D341Med (cell line): Measurements from ENCODE around the gene OPALIN.
"Not testable (repeated sequence)": the region's sequence is repeated elsewhere in the genome, so short reads cannot be mapped to it uniquely, and the experiment has no call there.

ENCODE experiments used
- DNase-seq: peaks from one replicate; pipeline ENCODE4 v3.0.0; 2012; ENCODE audit warnings: low spot score

OPALIN gene

DNA sequence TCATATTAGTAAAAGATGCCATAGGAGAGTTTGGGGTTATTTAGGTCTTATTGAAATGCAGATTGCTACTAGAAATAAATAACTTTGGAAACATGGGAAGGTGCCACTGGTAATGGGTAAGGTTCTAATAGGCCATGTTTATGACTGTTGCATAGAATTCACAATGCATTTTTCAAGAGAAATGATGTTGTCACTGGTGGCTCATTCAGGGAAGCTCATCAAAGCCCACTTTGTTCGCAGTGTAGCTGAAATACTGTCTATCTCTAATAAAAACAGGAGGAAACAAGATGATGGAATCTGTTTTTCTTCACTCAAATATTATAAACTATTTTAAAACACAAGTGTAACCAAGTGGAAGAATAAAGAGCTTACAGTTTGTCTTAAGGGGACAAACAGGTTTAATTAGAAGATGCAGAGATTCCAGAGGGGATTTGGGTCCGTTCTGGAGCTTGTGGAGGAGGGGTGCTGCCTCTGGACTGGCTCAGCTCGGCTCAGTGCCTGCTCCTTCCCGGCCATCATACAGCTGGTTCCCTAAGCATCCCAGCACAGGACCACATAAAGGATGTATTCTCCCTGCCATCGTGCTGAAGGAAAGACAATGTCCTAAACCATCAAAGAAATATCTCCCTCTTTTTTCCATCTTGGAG is 20.4 kb downstream of the OPALIN start:
- no peak for DNase-seq

- DNase-seq: no peak
Observed at GRCh38 chr10:96337106-96337505, 21.7 kb downstream of the OPALIN start.

- DNase-seq: peak; percentile 48
Observed at GRCh38 chr10:96334616-96335526, 23.9 kb downstream of the OPALIN start.

GRCh38 chr10:96333101-96333500 is 25.7 kb downstream of the OPALIN start:
- DNase-seq: no peak

GRCh38 chr10:96327462-96327861 is 31.3 kb downstream of the OPALIN start:
- no peak for DNase-seq

- no peak for DNase-seq
Observed at GRCh38 chr10:96325719-96326373, 33.0 kb downstream of the OPALIN start.

DNA sequence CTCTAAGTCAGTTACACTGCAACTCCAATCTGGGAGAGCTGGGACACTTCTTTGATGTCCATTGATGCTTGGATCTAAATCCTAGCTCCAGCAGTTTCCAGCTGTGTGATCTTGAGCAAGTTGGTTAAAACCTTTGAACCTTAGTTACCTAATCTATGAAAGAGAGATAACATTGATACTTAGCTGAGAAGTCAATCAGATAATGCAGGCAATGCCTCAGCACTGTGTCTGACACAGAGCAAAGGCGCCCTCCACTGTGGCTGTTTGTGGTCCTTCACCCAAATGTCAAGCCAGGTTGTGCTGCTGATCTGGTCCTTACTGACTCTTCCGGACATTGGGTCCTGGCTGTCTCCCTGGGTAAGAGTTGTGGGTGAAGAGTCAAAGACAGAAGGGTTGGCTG is 34.4 kb downstream of the OPALIN start:
- no peak for DNase-seq

DNA sequence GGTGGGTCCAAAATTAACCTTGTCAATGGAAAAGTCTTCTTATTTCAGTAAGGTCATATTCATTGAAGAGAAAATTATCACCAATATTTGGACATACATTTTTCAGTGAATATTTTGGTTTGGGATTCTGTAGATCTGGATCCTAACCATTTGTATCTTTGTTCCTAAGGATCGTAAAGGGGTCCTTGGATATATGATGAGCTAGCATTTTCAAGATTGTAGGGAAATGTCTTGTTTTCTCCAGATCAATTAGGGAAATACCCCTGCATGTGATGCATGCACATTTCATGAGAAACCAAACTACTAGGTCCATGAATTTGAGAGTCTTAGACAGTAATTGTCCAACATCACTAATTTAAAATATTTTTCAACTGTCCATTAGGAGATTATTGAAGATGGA is 36.5 kb downstream of the OPALIN start:
- no peak for DNase-seq

DNA sequence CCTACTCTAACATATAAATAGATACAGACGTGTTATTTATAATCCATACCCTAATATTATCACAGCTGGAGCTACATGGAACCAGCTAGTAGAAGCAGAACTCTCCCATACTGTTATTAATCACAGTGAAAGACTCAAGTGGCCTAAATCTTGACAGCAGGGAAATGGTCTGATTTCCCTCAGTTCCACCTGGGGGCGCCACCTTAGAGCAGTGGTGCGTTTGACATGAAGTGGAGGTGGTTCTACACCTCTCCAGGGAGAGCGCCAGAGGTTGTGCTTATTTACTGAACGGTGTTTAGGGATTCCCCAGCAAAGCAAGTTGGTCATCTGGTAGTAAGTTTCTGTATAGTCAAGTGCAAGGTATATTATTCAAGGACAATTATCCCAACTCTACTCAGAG is 37.0 kb downstream of the OPALIN start:
- DNase-seq: no peak

- no peak for DNase-seq
Observed at GRCh38 chr10:96319754-96320474, 38.9 kb downstream of the OPALIN start.

DNA sequence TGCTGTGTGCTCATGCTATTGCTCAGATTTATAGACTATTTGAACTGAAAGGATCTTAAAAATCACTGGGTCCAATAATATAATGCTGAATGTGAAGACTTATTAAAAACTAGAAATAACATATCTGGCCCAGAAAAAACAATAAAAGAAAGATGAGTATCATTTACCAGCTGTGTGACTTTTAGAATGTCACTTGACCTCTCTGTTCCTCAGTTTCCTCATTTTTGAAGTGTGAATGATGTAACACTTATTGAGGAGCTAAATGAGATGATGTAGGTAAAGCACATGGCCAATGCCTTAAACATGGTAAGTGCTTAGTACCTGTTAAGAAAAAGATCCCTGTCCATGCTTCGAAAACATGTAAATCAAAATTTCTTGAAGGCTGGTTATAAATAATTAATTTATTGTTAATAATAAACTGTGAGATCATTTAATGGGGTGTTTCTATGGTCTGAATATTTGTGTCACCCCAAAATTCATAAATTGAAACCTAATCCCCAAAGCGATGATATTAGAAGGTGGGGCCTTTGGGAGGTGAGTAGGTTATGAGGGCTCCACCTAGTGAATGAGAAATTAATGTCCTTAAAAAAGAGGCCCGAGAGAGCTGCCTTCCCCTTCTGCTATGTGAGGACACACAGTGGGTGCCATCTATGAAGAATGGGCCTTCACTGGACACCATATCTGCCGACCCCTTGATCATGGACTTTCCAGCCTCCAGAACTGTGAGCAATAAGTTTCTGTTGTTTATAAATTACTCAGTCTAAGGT is 41.6 kb downstream of the OPALIN start:
- no peak for DNase-seq

GRCh38 chr10:96313344-96313743 is 45.5 kb downstream of the OPALIN start:
- DNase-seq: no peak

- no peak for DNase-seq
Observed at GRCh38 chr10:96311180-96311715, 47.6 kb downstream of the OPALIN start.

DNA sequence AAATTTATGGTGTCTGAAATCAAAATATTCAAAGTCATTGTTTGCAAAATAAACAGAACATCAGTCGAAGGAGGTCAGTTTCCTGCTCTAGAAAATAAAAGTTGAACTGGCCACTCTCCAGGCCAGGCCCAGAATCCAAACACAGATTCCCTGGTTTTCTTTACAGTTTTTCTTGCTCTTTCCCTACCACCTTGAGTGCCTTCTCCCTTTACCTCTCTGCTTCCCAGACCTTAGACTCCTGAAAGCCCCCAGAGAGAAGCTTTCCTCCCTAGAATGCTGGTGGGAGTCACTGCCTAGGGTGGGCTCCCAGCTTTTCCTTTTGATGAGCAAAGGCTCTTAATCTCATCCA is 48.5 kb downstream of the OPALIN start:
- DNase-seq: no peak

DNA sequence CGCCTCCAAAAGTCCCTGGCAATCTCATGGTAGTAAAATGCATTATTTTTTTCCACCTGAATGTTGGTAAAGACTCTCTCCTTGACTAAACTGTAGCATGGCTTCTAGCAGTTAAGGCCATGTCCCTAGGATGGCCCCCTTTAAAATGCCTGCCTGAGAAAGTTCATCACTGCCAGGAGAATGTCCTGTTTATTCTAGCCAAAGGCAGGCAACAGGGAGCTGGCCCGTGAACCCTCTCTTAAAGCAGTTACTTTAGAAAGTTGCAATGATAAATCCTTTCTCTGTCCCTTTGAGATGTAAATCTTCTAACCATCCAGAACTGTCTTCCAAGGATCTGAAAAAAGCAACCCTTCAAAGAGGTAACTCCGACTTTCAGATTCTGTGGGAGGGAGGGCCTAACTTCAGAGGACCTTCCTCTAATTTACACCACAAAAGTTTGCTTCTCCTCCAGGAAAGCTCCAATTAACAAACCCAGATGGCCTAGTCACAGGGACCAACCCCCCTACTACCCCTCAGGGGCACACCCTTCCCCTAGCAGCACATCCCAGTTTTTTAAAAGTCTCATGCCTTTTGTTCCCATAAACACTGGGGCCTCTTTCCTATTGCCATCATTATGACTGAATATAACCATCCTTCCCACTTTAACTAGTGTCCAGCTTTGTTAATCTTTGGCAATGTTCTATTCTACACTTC is 49.0 kb downstream of the OPALIN start:
- no peak for DNase-seq

GRCh38 chr10:96308854-96309253 is 49.9 kb downstream of the OPALIN start:
- DNase-seq: not testable (repeated sequence)

DNA sequence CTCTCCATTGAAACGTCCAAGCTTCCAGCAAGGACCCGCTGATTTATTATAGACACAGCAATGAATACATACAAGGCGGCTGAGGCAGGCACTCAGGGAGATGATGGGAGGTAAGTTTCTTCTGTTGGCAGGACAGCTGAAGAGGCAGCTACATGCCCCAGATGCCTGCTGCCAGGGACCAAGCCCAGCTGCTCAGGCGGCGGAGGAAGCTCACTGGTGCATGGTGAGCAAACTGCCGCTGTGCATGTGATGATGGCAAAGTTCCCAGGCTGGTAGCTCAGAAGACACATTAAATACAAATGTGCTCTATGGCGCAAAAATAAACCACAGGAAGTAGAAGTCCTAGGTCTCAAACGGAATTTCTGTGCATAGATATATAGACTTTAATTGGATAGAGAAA is 52.3 kb downstream of the OPALIN start:
- DNase-seq: peak; percentile 15

- DNase-seq: no peak
Observed at GRCh38 chr10:96305019-96305418, 53.8 kb downstream of the OPALIN start.

DNA sequence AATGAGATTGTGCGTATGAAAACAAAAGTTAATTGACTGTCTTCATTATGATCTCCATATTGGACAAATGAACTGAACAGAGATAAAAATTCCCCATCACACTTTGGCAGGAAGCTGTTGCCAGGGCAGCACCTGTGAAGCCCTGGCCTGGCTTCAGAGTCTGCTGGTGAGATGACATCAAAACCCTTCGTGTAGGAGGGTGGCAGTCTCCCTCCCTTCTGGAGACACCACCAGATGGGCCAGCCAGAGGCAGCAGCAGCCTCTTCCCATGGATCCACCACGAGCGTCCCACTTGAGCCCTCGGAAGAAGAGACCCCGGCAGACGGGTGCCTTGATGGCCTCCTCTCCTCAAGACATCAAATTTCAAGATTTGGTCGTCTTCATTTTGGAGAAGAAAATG is 54.6 kb downstream of the OPALIN start, which contains the start of gene DNTT:
TSS of gene DNTT (plus strand) at position 205 of the 400 bp plus-strand sequence. CDS start at position 269, 64 bp downstream.
- DNase-seq: no peak

DNA sequence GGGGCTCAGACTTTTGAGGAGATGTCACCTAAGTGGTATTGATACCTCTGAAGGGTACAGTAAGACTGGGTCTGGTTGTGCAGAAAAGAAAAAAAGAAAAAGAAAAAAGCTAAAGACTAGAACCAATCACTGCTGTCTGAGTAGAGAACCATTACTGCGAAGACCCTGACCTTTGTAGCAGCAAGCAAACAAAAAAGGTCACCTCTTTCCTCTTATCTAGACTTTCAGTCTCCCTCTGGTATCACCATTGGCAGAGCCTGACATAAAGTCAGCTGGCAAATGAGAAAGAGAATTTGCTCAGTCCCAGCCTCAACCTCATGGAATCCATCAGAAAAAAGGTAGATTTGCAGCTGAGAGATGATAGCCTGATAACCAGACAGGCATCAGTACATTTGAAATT is 57.2 kb downstream of the OPALIN start:
- DNase-seq: no peak

DNA sequence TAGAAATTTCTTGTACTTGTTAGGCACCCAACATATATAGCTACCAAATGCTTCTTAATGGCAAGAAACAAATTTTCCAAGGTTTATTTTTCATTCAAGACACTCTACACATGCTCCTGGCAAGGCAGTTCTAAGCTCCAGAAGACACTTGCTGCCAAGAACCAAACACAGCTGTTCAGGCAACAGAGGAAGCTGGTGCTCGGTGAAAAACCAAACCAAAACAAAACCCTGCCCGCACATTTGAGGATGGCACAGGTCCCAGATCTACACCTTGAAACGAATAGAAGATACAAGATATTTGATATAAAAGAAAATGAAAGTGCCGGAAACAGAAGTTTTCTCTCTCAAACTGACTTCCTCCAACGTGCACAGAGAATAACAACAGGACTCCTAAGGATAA is 59.4 kb downstream of the OPALIN start:
- DNase-seq: no peak
